Brain microvascular endothelial cell (primary cell): ENCODE data around the gene PHF21A.
A peak's percentile ranks its signal among the peaks of the same experiment; 100 is the strongest.

Experiments
- DNase-seq: peaks from one replicate; pipeline ENCODE4 v3.0.0-alpha.2; 2020
- H3K27ac ChIP-seq: fragments of 250-450 bp; sonication (Bioruptor Pico); 2 replicates; pipeline ENCODE4 v1.5.1; 2020; ENCODE audit warnings: mild to moderate bottlenecking, moderate library complexity
- H3K27me3 ChIP-seq: fragments of 250-450 bp; sonication (Bioruptor Pico); replicated peaks from 2 replicates; pipeline ENCODE4 v1.5.1; 2020; ENCODE audit warnings: mild to moderate bottlenecking
- H3K36me3 ChIP-seq: fragments of 250-450 bp; sonication (Bioruptor Pico); replicated peaks from 2 replicates; pipeline ENCODE4 v1.5.1; 2020; ENCODE audit warnings: mild to moderate bottlenecking
- H3K4me3 ChIP-seq: 2 replicates; pipeline ENCODE4 v1.5.1; 2011; ENCODE audit warnings: low read depth, mild to moderate bottlenecking, control low read depth, low read length, moderate library complexity
- CTCF ChIP-seq: IDR thresholded peaks from 2 replicates; pipeline ENCODE4 v1.5.1; 2011; ENCODE audit warnings: low read depth, mild to moderate bottlenecking, moderate library complexity, low read length, control low read depth, inconsistent platforms; ENCODE audit errors: missing control alignments
- in situ Hi-C: cut with HindIII; loops from 2 replicates; pipeline ENCODE4 v1.10.0; 2017; ENCODE audit warnings: low sequenced_read_pairs, low pct_ligation_motif_present

PHF21A gene

GRCh38 chr11:46063138-46063537, 58.1 kb downstream of the PHF21A start:
- no peaks in the 10 kb centered on the region for H3K27me3 ChIP-seq
- no peak for TF ChIP-seq CTCF
- no peak for DNase-seq
- H3K27ac ChIP-seq, result no peak overlapping the region
- H3K36me3 ChIP-seq, result no peaks in the 10 kb centered on the region
- no peak overlapping the region for H3K4me3 ChIP-seq
- in situ Hi-C loops, result no loop called here

GRCh38 chr11:46060013-46060412, 61.2 kb downstream of the PHF21A start:
- TF ChIP-seq CTCF, result no peak
- H3K4me3 ChIP-seq, result no peak overlapping the region
- no peaks in the 10 kb centered on the region for H3K27me3 ChIP-seq
- no peak for DNase-seq
- H3K27ac ChIP-seq, result no peak overlapping the region
- no peaks in the 10 kb centered on the region for H3K36me3 ChIP-seq
- in situ Hi-C loops, result no loop called here

GRCh38 chr11:46057489-46057888, 63.8 kb downstream of the PHF21A start:
- Histone ChIP-seq H3K27me3 (no peaks in the 10 kb centered on the region), H3K27ac (no peak overlapping the region), H3K36me3 (no peaks in the 10 kb centered on the region), H3K4me3 (no peak overlapping the region)
- no peak for DNase-seq
- no peak for TF ChIP-seq CTCF
- in situ Hi-C loops, result no loop called here

- H3K27ac ChIP-seq, result no peak overlapping the region
- no peak for TF ChIP-seq CTCF
- H3K4me3 ChIP-seq, result no peak overlapping the region
- H3K36me3 ChIP-seq, result no peaks in the 10 kb centered on the region
- no peaks in the 10 kb centered on the region for H3K27me3 ChIP-seq
- in situ Hi-C loops, result no loop called here
- DNase-seq, result peak; percentile 32
Observed at GRCh38 chr11:46055371-46055770, 65.9 kb downstream of the PHF21A start.

- TF ChIP-seq CTCF, result no peak
- in situ Hi-C loops, result no loop called here
- Histone ChIP-seq H3K27ac (no peak overlapping the region), H3K4me3 (no peak overlapping the region), H3K36me3 (no peaks in the 10 kb centered on the region), H3K27me3 (no peaks in the 10 kb centered on the region)
- DNase-seq, result no peak
Observed at GRCh38 chr11:46051102-46051501, 70.2 kb downstream of the PHF21A start.

- no peak overlapping the region for H3K4me3 ChIP-seq
- H3K36me3 ChIP-seq, result no peaks in the 10 kb centered on the region
- no peaks in the 10 kb centered on the region for H3K27me3 ChIP-seq
- no peak for DNase-seq
- no peak for TF ChIP-seq CTCF
- no peak overlapping the region for H3K27ac ChIP-seq
- in situ Hi-C loops, result no loop called here
Observed at GRCh38 chr11:46050662-46051061, 70.6 kb downstream of the PHF21A start.
